Fibroblast of peridontal ligament (primary cell): ENCODE results near the gene ETF1.

Source experiments
- DNase-seq: peaks from one replicate; pipeline ENCODE4 v3.0.0-alpha.2; 2010; ENCODE audit errors: extremely low read depth

Gene ETF1

DNA sequence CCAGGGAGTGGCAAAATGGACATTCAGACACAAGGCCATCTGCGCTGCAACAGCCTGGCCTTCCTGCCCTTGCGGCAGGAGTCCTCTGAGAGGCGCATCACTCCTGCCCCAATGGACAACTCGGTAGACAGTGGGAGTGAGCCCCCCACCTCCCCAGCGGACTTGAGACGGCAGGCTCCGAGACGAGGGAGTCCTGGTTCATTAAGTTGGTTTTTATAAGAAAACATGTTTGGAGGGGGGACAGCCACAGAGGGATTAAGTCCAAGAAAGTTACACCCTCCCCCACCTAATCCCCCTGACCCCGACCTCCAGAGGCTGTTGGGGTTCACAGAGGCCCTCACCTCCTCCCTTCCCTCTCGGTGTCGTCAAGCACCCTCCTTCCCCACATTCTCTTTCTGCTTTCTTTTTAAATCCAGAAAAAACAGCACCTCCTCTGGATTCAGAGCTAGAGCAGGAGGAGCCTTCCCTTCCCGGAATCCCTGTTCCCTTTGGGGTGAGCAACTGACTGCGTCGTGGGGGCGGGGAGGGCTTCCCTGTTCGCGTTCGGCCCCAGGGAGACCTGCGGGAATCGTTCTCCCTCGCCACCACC lies 79.5 kb downstream of the ETF1 start:
- peak; percentile 87 for DNase-seq

DNA sequence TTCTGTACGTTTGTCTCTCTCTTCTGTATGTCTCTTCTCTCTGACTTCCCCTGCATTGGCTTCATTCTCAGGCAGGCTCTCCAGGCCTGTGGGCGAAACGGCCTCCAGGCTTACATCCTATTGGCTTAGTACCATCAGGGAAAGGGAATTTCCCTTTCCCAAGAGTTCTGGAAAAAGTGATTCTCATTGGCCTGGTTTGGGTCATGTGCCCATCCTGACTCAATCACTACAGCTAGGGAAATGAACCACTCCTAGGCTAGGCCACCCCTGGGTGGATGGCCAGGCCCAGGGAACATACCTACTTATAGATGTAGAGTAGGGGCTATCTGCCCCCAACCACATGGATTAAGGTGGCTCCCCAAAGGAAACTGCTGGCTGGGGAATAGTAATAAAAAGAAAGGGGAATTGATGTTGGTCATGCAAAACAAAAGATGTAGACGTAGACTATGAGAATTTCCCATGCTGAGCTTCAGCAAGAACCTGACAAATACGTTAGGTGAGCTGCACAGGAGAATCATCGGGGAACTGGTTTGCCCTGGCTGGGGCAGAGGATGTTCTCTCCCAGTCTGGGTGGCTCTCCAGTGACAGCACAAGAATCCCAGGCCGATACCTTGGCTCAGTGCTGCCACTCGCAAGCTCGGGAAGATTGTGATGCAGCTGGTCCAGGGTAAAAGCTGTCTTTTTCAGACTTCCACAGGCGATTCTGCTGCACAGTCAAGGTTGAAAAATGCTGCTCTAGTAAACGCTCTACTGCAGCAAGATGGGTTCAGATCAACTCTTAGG lies 81.5 kb downstream of the ETF1 start:
- DNase-seq: peak; percentile 89

DNA sequence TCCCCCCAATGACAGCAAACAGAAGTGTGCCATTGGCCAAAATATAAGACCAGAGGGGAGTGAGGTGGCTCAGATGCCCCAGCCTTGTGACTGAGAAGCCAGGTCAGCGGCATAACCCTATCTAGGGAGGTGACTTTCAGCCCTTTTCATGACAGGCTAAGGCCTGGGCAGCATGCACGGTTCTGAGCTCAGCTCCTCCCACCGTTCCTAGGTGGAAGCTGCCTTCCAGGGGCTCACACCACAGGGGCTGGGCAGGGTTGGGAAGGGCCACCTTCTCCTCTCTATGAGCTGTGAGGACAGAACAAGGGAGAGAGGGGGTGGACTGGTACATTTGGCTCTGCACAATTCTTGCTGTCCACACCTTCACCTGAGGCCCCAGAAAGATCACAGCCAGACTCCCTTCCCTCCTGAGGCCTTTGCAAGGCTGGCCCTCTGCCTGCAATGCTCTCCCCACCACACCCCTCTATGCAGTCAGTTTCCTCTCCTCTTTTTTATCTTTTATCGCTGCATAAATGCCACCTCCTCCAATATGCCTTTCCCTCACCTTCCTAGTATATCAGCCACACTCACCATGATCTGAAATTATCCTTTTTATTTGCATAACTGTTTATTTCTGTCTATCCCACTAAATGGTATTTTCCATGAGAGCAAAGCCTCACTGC lies 82.9 kb downstream of the ETF1 start:
- no peak for DNase-seq

DNA sequence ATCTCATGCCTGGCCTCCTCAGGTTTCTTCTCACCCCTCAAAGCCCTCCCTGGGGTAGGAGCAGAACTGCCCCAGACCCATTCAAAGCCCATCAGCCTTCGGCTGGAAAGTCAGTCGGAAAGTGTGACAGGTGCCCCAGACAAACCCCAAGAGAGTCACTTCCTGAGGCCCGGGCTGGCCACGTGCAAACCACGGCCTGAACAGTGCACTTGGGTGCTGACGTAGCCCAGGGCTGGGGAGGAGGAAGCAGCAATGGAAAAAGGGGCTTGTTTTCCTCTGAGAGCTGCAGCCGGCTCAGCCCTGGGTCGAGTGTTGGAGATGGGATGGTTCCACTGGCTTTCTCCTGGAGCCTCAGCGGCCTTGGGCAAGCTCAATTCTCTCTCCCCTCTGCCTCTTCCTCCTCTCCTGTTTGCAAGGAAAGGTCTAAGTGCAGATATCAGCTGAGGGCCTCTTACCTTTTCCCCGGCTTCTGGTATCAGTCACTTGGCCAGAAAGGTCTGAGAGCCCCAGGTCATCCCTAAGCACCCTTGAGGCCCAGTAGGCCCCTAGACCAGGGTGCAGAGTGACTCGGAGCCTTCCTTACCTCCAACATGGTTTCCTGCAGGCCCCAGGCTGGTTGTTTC lies 83.6 kb downstream of the ETF1 start:
- DNase-seq: no peak

DNA sequence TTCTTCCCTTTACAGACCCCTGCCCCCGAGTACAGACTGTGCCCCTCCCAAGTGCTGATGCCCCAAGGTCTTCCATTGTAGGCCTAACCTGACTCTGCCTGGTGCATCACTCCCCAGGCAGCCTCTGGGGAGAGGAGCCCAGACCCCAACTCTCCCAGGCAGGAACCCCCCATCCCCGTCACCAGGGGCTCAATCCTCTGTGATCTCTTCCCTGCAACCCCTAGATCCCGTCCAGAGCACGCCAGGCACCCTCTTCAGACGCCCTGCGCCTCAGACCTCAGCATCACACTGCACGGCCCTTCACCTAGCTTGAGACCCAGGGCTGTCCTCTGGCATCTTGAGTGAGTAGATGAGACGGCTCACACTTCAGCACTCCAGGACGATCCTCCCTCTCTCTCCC lies 84.2 kb downstream of the ETF1 start:
- no peak for DNase-seq

DNA sequence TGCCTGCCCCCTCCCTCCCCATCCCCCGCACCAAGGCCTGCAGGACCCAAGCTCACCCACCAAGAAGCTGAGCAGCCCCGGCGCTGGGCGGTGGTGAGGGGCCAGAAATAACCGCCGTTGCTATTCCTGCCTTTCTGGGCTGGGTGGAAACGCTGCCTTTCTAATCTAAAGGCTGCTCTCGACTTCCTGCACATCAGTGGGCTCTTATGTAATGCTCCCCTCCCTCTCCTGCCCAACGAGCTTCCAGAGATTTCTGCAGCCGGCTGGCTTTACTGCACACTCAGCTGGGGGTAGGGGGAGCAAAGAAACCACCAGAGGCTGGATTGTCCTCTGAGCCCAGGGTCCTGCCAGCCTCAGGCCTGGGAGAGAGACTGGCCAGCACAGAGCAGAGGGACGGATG lies 84.7 kb downstream of the ETF1 start:
- no peak for DNase-seq

DNA sequence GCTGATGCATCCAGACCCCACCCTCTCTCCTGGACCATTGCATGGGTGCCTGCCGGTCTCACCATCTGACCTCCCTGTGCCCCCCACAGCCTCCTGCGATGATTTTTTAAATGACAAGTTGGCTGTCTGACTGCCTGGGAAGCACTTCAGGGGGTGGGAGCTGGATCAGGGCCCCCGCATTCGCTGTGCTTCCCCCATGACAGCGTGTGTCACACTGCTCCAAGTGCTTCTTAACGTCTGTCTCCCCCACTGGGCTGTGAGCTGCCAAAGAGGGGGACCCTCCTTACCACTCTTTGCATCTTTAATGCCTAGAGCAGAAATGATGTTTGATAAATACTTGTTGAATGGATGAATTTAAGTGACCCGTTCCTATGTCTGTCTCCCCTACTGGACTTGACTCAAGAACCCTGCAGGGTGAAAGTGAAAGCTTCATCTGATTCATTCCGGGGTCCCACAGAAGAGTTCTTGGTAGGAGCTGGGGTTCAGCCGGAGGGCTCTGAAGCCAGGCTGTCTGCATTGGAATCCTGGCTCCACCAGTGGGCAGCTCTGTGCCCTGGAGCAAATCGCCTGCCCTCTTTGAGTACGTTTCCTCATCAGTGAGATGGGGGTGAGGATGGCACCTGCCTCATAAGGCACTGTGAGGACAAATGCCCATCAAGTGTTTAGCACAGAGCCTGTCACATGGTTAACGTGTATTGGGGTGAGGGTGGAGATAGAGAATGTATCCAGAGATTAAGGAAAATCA lies 85.3 kb downstream of the ETF1 start:
- DNase-seq: no peak
